Renal cortex interstitium (tissue), 15 donors: ENCODE measurements around the gene TEX50. TPM values are rescaled to one million over a fixed set of nuclear protein-coding genes. Genes with fewer than 3 reads are reported as not detected.
"Not testable (repeated sequence)": the region's sequence is repeated elsewhere in the genome, so short reads cannot be mapped to it uniquely, and the experiment has no call there.

Experiments
- DNase-seq, 11 donors: peaks; one replicate each; pipeline ENCODE4 v3.0.0-alpha.2; 2013; ENCODE audit warnings: low read depth in 9 of 11, low spot score in 4 of 11; ENCODE audit errors: extremely low read depth in 1 of 11
- long read RNA-seq, 16 experiments: transcript quantifications; one replicate each; lab custom pipeline, GENCODE V29; 2026
- polyA plus RNA-seq, 3 donors: library from polyadenylated mRNA; unstranded; fragments of 120-200 nt; gene quantifications; one replicate each; pipeline ENCODE4 v1.2.1, GENCODE V29; 2013; ENCODE audit not compliant: insufficient read length in 3 of 3

TEX50 gene
- not detected for polyA plus RNA-seq
- long read RNA-seq, donor 1 = 0 reads
- long read RNA-seq, donor 2 = 0 reads
- long read RNA-seq, donor 3 = 0 reads
- long read RNA-seq, donor 4 = 0 reads
- long read RNA-seq, donor 5 = 0 reads
- long read RNA-seq, donor 6 = 0 reads
- long read RNA-seq, donor 7 = 0 reads
- long read RNA-seq, donor 8 = 0 reads
- long read RNA-seq, donor 9 = 0 reads
- long read RNA-seq, donor 10 = 0 reads
- long read RNA-seq, donor 11 = 0 reads
- long read RNA-seq, donor 12 = 0 reads
- long read RNA-seq, donor 13 = 0 reads
- long read RNA-seq, donor 14 = 0 reads
- long read RNA-seq, donor 15 = 0 reads
- long read RNA-seq, donor 16 = 0 reads

- no peak for DNase-seq
Observed at GRCh38 chr1:173635116-173635515, at the start of gene TEX50. Gene TEX50, plus strand, starts transcription at chr1:173635338. Its CDS starts 184 bp downstream, at chr1:173635522.

GRCh38 chr1:173590557-173590956 lies 44.6 kb upstream of the TEX50 start:
- no peak for DNase-seq

- DNase-seq = not testable (repeated sequence)
Observed at GRCh38 chr1:173591138-173591537, 44.0 kb upstream of the TEX50 start.

- no peak for DNase-seq
Observed at GRCh38 chr1:173596097-173596825, 38.9 kb upstream of the TEX50 start.

GRCh38 chr1:173601588-173601987 lies 33.5 kb upstream of the TEX50 start:
- no peak for DNase-seq

GRCh38 chr1:173603056-173603591 lies 32.0 kb upstream of the TEX50 start, which contains the start of gene SLC9C2:
Gene SLC9C2, minus strand, starts transcription at chr1:173603072. Its CDS starts 1,296 bp downstream, at chr1:173601776.
- peak in 2 of 11 donors; percentile 0 to 1 for DNase-seq

GRCh38 chr1:173608503-173609216 lies 26.5 kb upstream of the TEX50 start:
- DNase-seq = no peak

GRCh38 chr1:173613086-173613485 lies 22.1 kb upstream of the TEX50 start:
- not testable (repeated sequence) for DNase-seq

GRCh38 chr1:173616859-173617258 lies 18.3 kb upstream of the TEX50 start:
- no peak for DNase-seq

- no peak for DNase-seq
Observed at GRCh38 chr1:173627269-173627668, 7.9 kb upstream of the TEX50 start.

GRCh38 chr1:173628888-173629287 lies 6.2 kb upstream of the TEX50 start:
- no peak for DNase-seq

GRCh38 chr1:173637236-173638042 lies 2.3 kb downstream of the TEX50 start:
- not testable (repeated sequence) for DNase-seq

- no peak for DNase-seq
Observed at GRCh38 chr1:173638043-173639021, 3.2 kb downstream of the TEX50 start.

GRCh38 chr1:173639102-173639501 lies 4.0 kb downstream of the TEX50 start:
- no peak for DNase-seq

GRCh38 chr1:173642450-173643139 lies 7.5 kb downstream of the TEX50 start:
- not testable (repeated sequence) for DNase-seq

GRCh38 chr1:173646656-173647055 lies 11.5 kb downstream of the TEX50 start:
- DNase-seq = no peak
